Immature natural killer cell (primary cell): ENCODE measurements around the gene PDIA5. TPM values are rescaled to one million over a fixed set of nuclear protein-coding genes. Genes with fewer than 3 reads are reported as not detected.

ENCODE experiments used
- DNase-seq, 3 donors: peaks; one replicate each; pipeline ENCODE4 v3.0.0; 2022; ENCODE audit warnings: mixed read lengths in 1 of 3
- H3K27ac Mint-ChIP-seq, 6 donors: one replicate each; pipeline ENCODE4 v1.8.0; 2020; ENCODE audit warnings: mixed read lengths in 6 of 6, mild to moderate bottlenecking in 5 of 6, inconsistent platforms in 4 of 6, moderate library complexity in 3 of 6
- H3K27me3 Mint-ChIP-seq, 3 donors: one replicate each; pipeline ENCODE4 v1.8.0; 2020 to 2021; ENCODE audit warnings: low read depth in 3 of 3, mild to moderate bottlenecking in 3 of 3, mixed read lengths in 3 of 3, moderate library complexity in 3 of 3, inconsistent platforms in 1 of 3
- H3K36me3 Mint-ChIP-seq, 3 donors: one replicate each; pipeline ENCODE4 v1.8.0; 2020; ENCODE audit warnings: mixed read lengths in 3 of 3, inconsistent platforms in 2 of 3, mild to moderate bottlenecking in 2 of 3
- H3K4me1 Mint-ChIP-seq, 2 donors: one replicate each; pipeline ENCODE4 v1.8.0; 2020; ENCODE audit warnings: inconsistent platforms in 2 of 2, mild to moderate bottlenecking in 2 of 2, mixed read lengths in 2 of 2, moderate library complexity in 1 of 2
- H3K4me3 Mint-ChIP-seq, 5 donors: one replicate each; pipeline ENCODE4 v1.8.0; 2020; ENCODE audit warnings: mild to moderate bottlenecking in 5 of 5, mixed read lengths in 5 of 5, inconsistent platforms in 3 of 5, moderate library complexity in 3 of 5
- H3K9me3 Mint-ChIP-seq, 6 donors: one replicate each; pipeline ENCODE4 v1.8.0; 2020; ENCODE audit warnings: mild to moderate bottlenecking in 6 of 6, mixed read lengths in 6 of 6, inconsistent platforms in 4 of 6, moderate library complexity in 3 of 6
- polyA plus RNA-seq, 3 donors: library from polyadenylated mRNA; unstranded; fragments of 300-500 nt; fragmentation: Illumina TruSeq; gene quantifications; one replicate each; pipeline ENCODE4 v1.2.3, GENCODE V29; 2021

Gene PDIA5
- polyA plus RNA-seq, 3 donors from 2014 or later = 0.74 to 1.3 TPM; not detected in 1

- Mint-ChIP-seq H3K36me3 (no peaks in the 10 kb centered on the region), H3K27ac (peak overlapping the region in 1 of 6 donors; percentile 31), H3K9me3 (no peaks in the 10 kb centered on the region), H3K4me3 (no peak overlapping the region), H3K27me3 (peaks cover 0 to 4% (median 3%) of the 10 kb centered on the region in 3 donors), H3K4me1 (peaks cover 27 to 41% of the 10 kb centered on the region in 2 donors)
- no peak for DNase-seq
Measured at GRCh38 chr3:123082370-123083065, 15.7 kb downstream of the PDIA5 start.

GRCh38 chr3:123083383-123084124, 16.7 kb downstream of the PDIA5 start:
- peaks cover 27 to 41% of the 10 kb centered on the region in 2 donors for H3K4me1 Mint-ChIP-seq
- no peak for DNase-seq
- no peak overlapping the region for H3K4me3 Mint-ChIP-seq
- H3K36me3 Mint-ChIP-seq = no peaks in the 10 kb centered on the region
- H3K27ac Mint-ChIP-seq = no peak overlapping the region
- H3K27me3 Mint-ChIP-seq = peaks cover 0 to 4% (median 3%) of the 10 kb centered on the region in 3 donors
- no peaks in the 10 kb centered on the region for H3K9me3 Mint-ChIP-seq

GRCh38 chr3:123084192-123084591, 17.4 kb downstream of the PDIA5 start:
- Mint-ChIP-seq H3K4me1 (peaks cover 27 to 41% of the 10 kb centered on the region in 2 donors), H3K36me3 (no peaks in the 10 kb centered on the region), H3K27ac (no peak overlapping the region), H3K4me3 (no peak overlapping the region), H3K27me3 (peaks cover 0 to 4% (median 3%) of the 10 kb centered on the region in 3 donors), H3K9me3 (no peaks in the 10 kb centered on the region)
- no peak for DNase-seq

- Mint-ChIP-seq H3K27me3 (peaks cover 0 to 4% (median 3%) of the 10 kb centered on the region in 3 donors), H3K4me1 (peaks cover 27 to 41% of the 10 kb centered on the region in 2 donors), H3K4me3 (no peak overlapping the region)
Measured at GRCh38 chr3:123084738-123085237, 18.0 kb downstream of the PDIA5 start.

GRCh38 chr3:123085293-123085931, 18.6 kb downstream of the PDIA5 start:
- Mint-ChIP-seq H3K27me3 (peaks cover 0 to 4% (median 3%) of the 10 kb centered on the region in 3 donors), H3K9me3 (no peaks in the 10 kb centered on the region), H3K4me3 (peak overlapping the region in 2 of 5 donors; percentile 9 to 33), H3K4me1 (peaks cover 27 to 41% of the 10 kb centered on the region in 2 donors), H3K36me3 (no peaks in the 10 kb centered on the region), H3K27ac (no peak overlapping the region)
- DNase-seq = no peak

More at GRCh38 chr3:123084738-123085237, 18.0 kb downstream of the PDIA5 start:
- H3K9me3 Mint-ChIP-seq = no peaks in the 10 kb centered on the region
- no peak for DNase-seq
- H3K27ac Mint-ChIP-seq = peak overlapping the region in 1 of 6 donors; percentile 3
- no peaks in the 10 kb centered on the region for H3K36me3 Mint-ChIP-seq

- H3K27ac Mint-ChIP-seq = no peak overlapping the region
- DNase-seq = no peak
- no peaks in the 10 kb centered on the region for H3K36me3 Mint-ChIP-seq
- peaks cover 0 to 4% (median 3%) of the 10 kb centered on the region in 3 donors for H3K27me3 Mint-ChIP-seq
- no peaks in the 10 kb centered on the region for H3K9me3 Mint-ChIP-seq
- peaks cover 32 to 45% of the 10 kb centered on the region in 2 donors for H3K4me1 Mint-ChIP-seq
- no peak overlapping the region for H3K4me3 Mint-ChIP-seq
Measured at GRCh38 chr3:123085932-123086627, 19.3 kb downstream of the PDIA5 start.

- H3K27me3 Mint-ChIP-seq = peaks cover 0 to 4% (median 3%) of the 10 kb centered on the region in 3 donors
- no peak overlapping the region for H3K4me3 Mint-ChIP-seq
- H3K9me3 Mint-ChIP-seq = no peaks in the 10 kb centered on the region
- DNase-seq = no peak
- H3K27ac Mint-ChIP-seq = no peak overlapping the region
- H3K36me3 Mint-ChIP-seq = no peaks in the 10 kb centered on the region
- H3K4me1 Mint-ChIP-seq = peaks cover 22 to 29% of the 10 kb centered on the region in 2 donors
Measured at GRCh38 chr3:123088387-123088786, 21.6 kb downstream of the PDIA5 start.

GRCh38 chr3:123089611-123090331, 22.9 kb downstream of the PDIA5 start:
- no peaks in the 10 kb centered on the region for H3K36me3 Mint-ChIP-seq
- H3K4me3 Mint-ChIP-seq = no peak overlapping the region
- H3K27me3 Mint-ChIP-seq = peaks cover 0 to 2% (median 2%) of the 10 kb centered on the region in 3 donors
- H3K9me3 Mint-ChIP-seq = no peaks in the 10 kb centered on the region
- no peak for DNase-seq
- H3K27ac Mint-ChIP-seq = no peak overlapping the region
- H3K4me1 Mint-ChIP-seq = peaks cover 19% of the 10 kb centered on the region in 2 donors

- H3K27me3 Mint-ChIP-seq = no peaks in the 10 kb centered on the region
- no peak for DNase-seq
- H3K9me3 Mint-ChIP-seq = no peaks in the 10 kb centered on the region
- H3K4me1 Mint-ChIP-seq = peaks cover 7% of the 10 kb centered on the region in 2 donors
- no peak overlapping the region for H3K4me3 Mint-ChIP-seq
- H3K36me3 Mint-ChIP-seq = no peaks in the 10 kb centered on the region
- H3K27ac Mint-ChIP-seq = no peak overlapping the region
Measured at GRCh38 chr3:123090728-123091531, 24.1 kb downstream of the PDIA5 start.

GRCh38 chr3:123092243-123092642, 25.4 kb downstream of the PDIA5 start:
- DNase-seq = no peak
- Mint-ChIP-seq H3K27ac (no peak overlapping the region), H3K4me3 (no peak overlapping the region), H3K36me3 (no peaks in the 10 kb centered on the region), H3K9me3 (no peaks in the 10 kb centered on the region), H3K4me1 (peaks cover 7% of the 10 kb centered on the region in 2 donors), H3K27me3 (no peaks in the 10 kb centered on the region)

- H3K9me3 Mint-ChIP-seq = no peaks in the 10 kb centered on the region
- H3K4me1 Mint-ChIP-seq = peaks cover 7% of the 10 kb centered on the region in 2 donors
- no peaks in the 10 kb centered on the region for H3K27me3 Mint-ChIP-seq
- H3K27ac Mint-ChIP-seq = no peak overlapping the region
- no peak overlapping the region for H3K4me3 Mint-ChIP-seq
- no peaks in the 10 kb centered on the region for H3K36me3 Mint-ChIP-seq
- DNase-seq = no peak
Measured at GRCh38 chr3:123093696-123094095, 26.9 kb downstream of the PDIA5 start.

GRCh38 chr3:123094516-123095313, 27.9 kb downstream of the PDIA5 start:
- DNase-seq = no peak
- no peak overlapping the region for H3K4me3 Mint-ChIP-seq
- H3K9me3 Mint-ChIP-seq = no peaks in the 10 kb centered on the region
- no peaks in the 10 kb centered on the region for H3K27me3 Mint-ChIP-seq
- H3K4me1 Mint-ChIP-seq = peaks cover 7% of the 10 kb centered on the region in 2 donors
- no peaks in the 10 kb centered on the region for H3K36me3 Mint-ChIP-seq
- H3K27ac Mint-ChIP-seq = no peak overlapping the region
